Tibial nerve (tissue), 4 donors: ENCODE data around the gene POLR2F. TPM values are rescaled to one million over a fixed set of nuclear protein-coding genes. Genes with fewer than 3 reads are reported as not detected.

Experiments used
- DNase-seq, 2 donors: peaks; one replicate each; pipeline ENCODE4 v3.0.0-alpha.2; 2019; ENCODE audit warnings: low spot score in 2 of 2
- H3K27ac ChIP-seq, 4 donors: fragments of 200-600 bp; sonication (generic) in 3 of 4; one replicate each; pipeline ENCODE4 v1.5.1; 2017 to 2019; ENCODE audit warnings: mild to moderate bottlenecking in 1 of 4
- H3K27me3 ChIP-seq, 2 donors: fragments of 200-600 bp; sonication (generic) in 1 of 2; one replicate each; pipeline versions ENCODE4 v1.5.1 to v1.6.0; 2017 to 2019
- H3K36me3 ChIP-seq, 3 donors: fragments of 200-600 bp; sonication (generic); one replicate each; pipeline ENCODE4 v1.5.1; 2018 to 2019
- H3K4me1 ChIP-seq, 4 donors: fragments of 200-600 bp; sonication (generic) in 3 of 4; one replicate each; pipeline ENCODE4 v1.5.1; 2017 to 2019
- H3K4me3 ChIP-seq, 4 donors: fragments of 200-600 bp; sonication (generic) in 3 of 4; one replicate each; pipeline ENCODE4 v1.5.1; 2017 to 2019; ENCODE audit warnings: mild to moderate bottlenecking in 1 of 4, moderate library complexity in 1 of 4
- H3K9me3 ChIP-seq, 4 donors: fragments of 200-600 bp; sonication (generic) in 3 of 4; one replicate each; pipeline ENCODE4 v1.5.1; 2017 to 2019
- EP300 ChIP-seq, 2 donors: sonication (generic); formaldehyde crosslinking; IDR thresholded peaks; one replicate each; pipeline ENCODE4 v1.6.1; 2017; ENCODE audit warnings: antibody characterized with exemption in 2 of 2, mild to moderate bottlenecking in 1 of 2
- POLR2A ChIP-seq, 2 donors: fragments of 450-650 bp; IDR thresholded peaks; one replicate each; pipeline ENCODE4 v1.6.1; 2017; ENCODE audit warnings: antibody characterized with exemption in 2 of 2, mild to moderate bottlenecking in 2 of 2, moderate library complexity in 2 of 2
- WGBS, 2 donors: methylation state at CpG; one replicate each; pipeline ENCODE4 v1.1.5; 2018; 5-methylcytosine and 5-hydroxymethylcytosine counted together
- total RNA-seq, 4 donors: library from RNA; depleted of rRNA; stranded (reverse); fragments of >200 nt; gene quantifications; one replicate each; pipeline ENCODE4 v1.1.0, GENCODE V29; 2016
- TF ChIP-seq, protein P1 (sequence below), 5 experiments: fragments of 200-600 bp in 3 of 5; fragments of 450-650 bp in 2 of 5; sonication (generic) in 3 of 5; IDR thresholded peaks; one replicate each; pipeline ENCODE4 v1.5.1; 2016 to 2019; ENCODE audit warnings: antibody characterized with exemption in 5 of 5, mild to moderate bottlenecking in 3 of 5, moderate library complexity in 2 of 5

The POLR2F gene
- total RNA-seq, 4 donors from 2014 or later = 54.7 to 181 (median 120) TPM

DNA sequence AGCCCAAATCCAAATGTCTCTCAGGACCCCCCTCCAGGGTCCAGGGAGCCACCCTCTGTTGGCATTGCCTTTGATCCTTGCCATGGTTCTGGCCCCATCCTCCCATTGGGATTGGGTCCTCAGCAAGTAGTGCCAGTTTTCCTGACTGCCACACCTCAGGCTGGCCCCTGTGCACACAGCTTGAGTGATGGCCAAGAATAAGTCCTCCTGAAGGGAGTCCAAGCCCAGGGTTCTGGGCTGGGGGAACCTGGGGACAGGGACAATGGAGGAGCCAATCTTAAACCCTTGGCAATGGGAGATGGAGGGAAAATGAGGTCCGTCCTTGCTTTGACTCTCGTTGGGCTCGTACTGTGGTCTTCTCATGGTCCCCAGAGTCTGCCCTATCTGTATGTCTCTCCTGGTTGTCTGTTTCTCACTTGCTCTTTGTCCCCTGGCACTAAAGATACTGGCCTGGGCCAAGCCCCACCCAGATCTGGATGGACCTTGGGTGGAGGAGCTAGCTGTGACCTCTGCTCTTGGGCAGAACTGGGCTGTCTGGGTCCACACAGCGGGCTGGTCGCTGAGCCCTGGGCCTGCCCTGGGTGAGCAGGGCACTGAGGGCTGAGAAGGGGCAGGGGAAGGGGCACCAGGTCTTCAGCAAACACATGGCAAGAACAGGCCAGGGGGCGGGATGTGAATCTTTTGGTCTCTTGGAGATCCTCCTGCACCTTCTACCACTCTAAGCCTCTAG, 27.9 kb downstream of the POLR2F start:
- 32 to 51% methylated on average over 6 of the region's 6 CpGs for WGBS, 2 donors
- Histone ChIP-seq H3K36me3 (peaks cover 0 to 70% (median 0%) of the 10 kb centered on the region in 3 donors), H3K4me1 (peaks cover 0 to 21% (median 2%) of the 10 kb centered on the region in 4 donors), H3K4me3 (peak overlapping the region; percentile 43 to 70 (median 53)), H3K27ac (peak overlapping the region; percentile 88 to 97 (median 92)), H3K27me3 (no peaks in the 10 kb centered on the region), H3K9me3 (no peaks in the 10 kb centered on the region)
- no peak for DNase-seq
- TF ChIP-seq POLR2A (IDR thresholded peaks at IDR 0.05) (peak in 1 of 2 donors; percentile 39), EP300 (IDR thresholded peaks at IDR 0.05) (peak in 1 of 2 donors; percentile 34)
- TF ChIP-seq, protein P1, sequence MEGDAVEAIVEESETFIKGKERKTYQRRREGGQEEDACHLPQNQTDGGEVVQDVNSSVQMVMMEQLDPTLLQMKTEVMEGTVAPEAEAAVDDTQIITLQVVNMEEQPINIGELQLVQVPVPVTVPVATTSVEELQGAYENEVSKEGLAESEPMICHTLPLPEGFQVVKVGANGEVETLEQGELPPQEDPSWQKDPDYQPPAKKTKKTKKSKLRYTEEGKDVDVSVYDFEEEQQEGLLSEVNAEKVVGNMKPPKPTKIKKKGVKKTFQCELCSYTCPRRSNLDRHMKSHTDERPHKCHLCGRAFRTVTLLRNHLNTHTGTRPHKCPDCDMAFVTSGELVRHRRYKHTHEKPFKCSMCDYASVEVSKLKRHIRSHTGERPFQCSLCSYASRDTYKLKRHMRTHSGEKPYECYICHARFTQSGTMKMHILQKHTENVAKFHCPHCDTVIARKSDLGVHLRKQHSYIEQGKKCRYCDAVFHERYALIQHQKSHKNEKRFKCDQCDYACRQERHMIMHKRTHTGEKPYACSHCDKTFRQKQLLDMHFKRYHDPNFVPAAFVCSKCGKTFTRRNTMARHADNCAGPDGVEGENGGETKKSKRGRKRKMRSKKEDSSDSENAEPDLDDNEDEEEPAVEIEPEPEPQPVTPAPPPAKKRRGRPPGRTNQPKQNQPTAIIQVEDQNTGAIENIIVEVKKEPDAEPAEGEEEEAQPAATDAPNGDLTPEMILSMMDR (IDR thresholded peaks at IDR 0.05) = no peak

DNA sequence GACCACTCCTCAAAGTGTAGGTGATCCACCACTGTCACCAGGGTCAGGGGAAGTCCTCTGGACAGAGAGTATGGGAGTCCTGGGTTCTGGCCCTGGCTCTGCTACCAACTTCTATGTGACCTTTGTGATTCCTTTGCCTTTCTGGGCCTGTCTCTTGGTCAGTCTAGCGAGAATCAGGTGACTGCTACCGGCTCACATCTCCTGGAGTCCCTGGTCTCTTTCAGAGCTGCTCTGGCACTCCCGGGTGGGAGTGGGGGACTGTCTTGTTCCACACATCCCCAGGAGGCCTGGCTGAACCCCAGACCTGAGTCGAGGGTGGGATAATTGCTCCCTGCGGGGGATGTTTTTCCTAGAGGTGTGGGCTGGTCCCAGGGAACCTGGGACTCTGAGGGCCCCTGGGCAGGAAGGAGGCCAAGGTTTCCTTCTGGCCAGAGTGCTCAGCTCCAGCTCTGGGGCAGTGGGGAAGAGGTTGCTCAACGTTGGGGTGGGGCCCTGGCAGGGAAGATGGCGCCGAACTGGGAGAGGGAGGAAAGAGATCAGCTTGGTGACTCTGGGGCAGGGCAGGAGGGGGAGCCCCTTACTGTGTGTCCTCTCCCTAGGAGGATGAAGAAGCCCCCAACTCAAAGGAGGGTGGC, 28.8 kb downstream of the POLR2F start:
- no peak for DNase-seq
- TF ChIP-seq EP300 (IDR thresholded peaks at IDR 0.05) (peak in 1 of 2 donors; percentile 0), POLR2A (IDR thresholded peaks at IDR 0.05) (no peak)
- TF ChIP-seq, protein P1 (IDR thresholded peaks at IDR 0.05) = no peak
- peak overlapping the region; percentile 88 to 97 (median 92) for H3K27ac ChIP-seq
- H3K27me3 ChIP-seq = no peaks in the 10 kb centered on the region
- peak overlapping the region; percentile 43 to 70 (median 53) for H3K4me3 ChIP-seq
- no peaks in the 10 kb centered on the region for H3K9me3 ChIP-seq
- whole genome bisulfite sequencing, 2 donors = 34 to 45% methylated on average over 8 of the region's 8 CpGs
- peaks cover 0 to 14% (median 0%) of the 10 kb centered on the region in 4 donors for H3K4me1 ChIP-seq
- peaks cover 0 to 70% (median 0%) of the 10 kb centered on the region in 3 donors for H3K36me3 ChIP-seq

DNA sequence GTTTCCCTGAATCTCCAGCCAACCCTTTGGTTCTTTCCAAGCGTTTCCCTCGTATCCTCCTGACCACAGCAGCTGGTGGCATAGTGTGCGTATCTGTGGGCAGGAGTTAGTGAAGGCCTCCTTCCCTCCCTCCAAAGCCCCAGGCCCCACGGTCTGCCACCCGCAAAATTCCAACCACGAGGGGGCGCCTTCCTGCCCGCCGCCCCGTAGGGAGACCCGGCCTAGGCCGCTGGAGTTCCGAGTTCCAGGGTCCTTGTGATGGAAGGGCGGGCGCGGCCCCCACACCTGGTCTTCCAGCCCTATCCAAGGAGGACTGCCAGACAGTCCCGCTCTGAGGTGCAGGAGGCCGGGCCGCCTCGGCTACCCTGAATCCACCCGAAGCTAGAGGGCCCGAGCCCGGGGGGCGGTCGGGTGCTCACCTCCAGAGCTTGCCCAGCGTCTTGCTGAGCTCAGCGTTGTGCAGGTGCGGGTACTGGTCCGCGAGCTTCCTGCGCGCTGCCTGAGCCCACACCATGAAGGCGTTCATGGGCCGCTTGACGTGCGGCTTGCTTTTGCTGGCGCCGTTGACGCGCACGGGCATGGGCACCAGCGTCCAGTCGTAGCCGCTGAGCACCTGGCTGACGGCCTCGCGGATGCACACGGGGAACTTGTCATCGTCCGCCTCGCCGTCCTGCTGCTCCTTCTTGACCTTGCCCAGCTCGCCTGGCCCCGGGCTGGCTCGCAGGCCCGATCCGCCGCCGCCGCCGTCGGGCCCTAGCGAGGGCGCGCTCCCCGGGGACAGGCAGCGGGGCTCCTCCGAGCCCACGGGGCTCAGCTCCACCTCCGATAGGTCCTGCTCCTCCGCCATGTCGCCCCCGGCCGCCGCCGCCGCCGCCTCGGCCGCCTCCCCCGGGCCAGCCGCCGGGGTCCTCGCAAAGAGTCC, 29.7 kb downstream of the POLR2F start:
- peaks cover 0 to 65% (median 0%) of the 10 kb centered on the region in 3 donors for H3K36me3 ChIP-seq
- H3K27ac ChIP-seq = peak overlapping the region; percentile 88 to 97 (median 92)
- peak overlapping the region; percentile 43 to 70 (median 53) for H3K4me3 ChIP-seq
- H3K27me3 ChIP-seq = no peaks in the 10 kb centered on the region
- no peaks in the 10 kb centered on the region for H3K9me3 ChIP-seq
- H3K4me1 ChIP-seq = peaks cover 0 to 11% (median 0%) of the 10 kb centered on the region in 4 donors
- no peak for TF ChIP-seq POLR2A (IDR thresholded peaks at IDR 0.05)
- TF ChIP-seq EP300 (IDR thresholded peaks at IDR 0.05) = peak in 1 of 2 donors; percentile 59
- TF ChIP-seq, protein P1 (IDR thresholded peaks at IDR 0.05) = peak; percentile 34 to 72 (median 66)
- WGBS, 2 donors = 31 to 35% methylated on average over 22 to 65 of the region's 84 CpGs
- DNase-seq = no peak

GRCh38 chr22:37983860-37984791, 30.6 kb downstream of the POLR2F start, which contains the start of gene SOX10:
TSS of gene SOX10 (minus strand) at chr22:37984555. CDS start at chr22:37983784, 771 bp downstream.
- DNase-seq = peak in 1 of 2 donors; percentile 22

More at GRCh38 chr22:37983860-37984791, 30.6 kb downstream of the POLR2F start, which contains the start of gene SOX10:
- H3K27me3 ChIP-seq = no peaks in the 10 kb centered on the region
- H3K9me3 ChIP-seq = no peaks in the 10 kb centered on the region
- H3K4me1 ChIP-seq = peaks cover 0 to 4% (median 0%) of the 10 kb centered on the region in 4 donors
- WGBS, 2 donors = 45 to 51% methylated on average over 28 to 41 of the region's 42 CpGs
- TF ChIP-seq EP300 (IDR thresholded peaks at IDR 0.05) = peak in 1 of 2 donors; percentile 90
- TF ChIP-seq POLR2A (IDR thresholded peaks at IDR 0.05) = peak; percentile 1 to 36
- TF ChIP-seq, protein P1 (IDR thresholded peaks at IDR 0.05) = no peak
- peak within 1 kb of the TSS; percentile 43 to 70 (median 53) for H3K4me3 ChIP-seq
- H3K36me3 ChIP-seq = peaks cover 0 to 57% (median 0%) of the 10 kb centered on the region in 3 donors
- H3K27ac ChIP-seq = peak within 1 kb of the TSS; percentile 88 to 97 (median 94)
